NCI-H460 (cell line): ENCODE results near the gene CLDN2. TPM values are rescaled to one million over a fixed set of nuclear protein-coding genes. Genes with fewer than 3 reads are reported as not detected.

Experiments used
- DNase-seq: peaks from one replicate; pipeline ENCODE4 v3.0.0-alpha.2; 2016; ENCODE audit warnings: low read depth; ENCODE audit errors: extremely low read depth
- total RNA-seq: library from RNA; depleted of rRNA; stranded (reverse); fragments of >200 nt; shearing (Covaris generic); gene quantifications from 2 replicates; pipeline ENCODE4 v1.2.3, GENCODE V29; 2014

Gene CLDN2
- total RNA-seq, 1 experiment from 2014 or later: not detected

DNA sequence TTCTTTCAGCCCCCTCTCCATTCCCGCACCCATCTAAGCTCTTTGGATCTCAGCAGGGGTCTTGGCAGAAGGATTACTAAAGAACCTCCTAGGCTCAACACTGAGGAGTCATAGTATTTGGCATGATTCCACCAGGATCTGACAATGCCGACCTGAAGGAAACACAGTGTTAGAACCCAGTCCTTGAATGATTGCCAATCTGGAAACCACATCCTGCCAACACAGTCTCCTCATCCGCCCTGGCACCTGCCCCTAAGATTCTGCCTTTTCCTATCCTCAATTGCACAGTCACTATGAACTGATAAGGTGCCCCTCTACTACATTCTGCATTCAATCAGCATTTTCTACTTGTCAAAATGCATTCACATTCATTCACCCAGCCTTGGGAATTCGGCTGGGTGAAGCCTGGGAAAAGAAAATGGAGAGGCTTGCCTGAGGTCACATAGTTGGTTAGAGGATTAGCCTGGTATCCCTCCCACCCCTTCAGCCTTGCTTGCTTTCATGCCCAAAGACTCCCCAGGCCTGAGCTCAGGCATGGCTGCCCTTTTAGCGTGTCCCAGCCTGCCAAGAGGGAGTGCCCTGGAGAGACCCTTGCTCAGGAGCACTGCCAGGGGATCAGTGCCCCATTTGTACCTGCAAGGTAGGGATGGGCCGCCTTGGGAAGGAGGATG is 2.2 kb upstream of the CLDN2 start:
- DNase-seq: peak; percentile 22

DNA sequence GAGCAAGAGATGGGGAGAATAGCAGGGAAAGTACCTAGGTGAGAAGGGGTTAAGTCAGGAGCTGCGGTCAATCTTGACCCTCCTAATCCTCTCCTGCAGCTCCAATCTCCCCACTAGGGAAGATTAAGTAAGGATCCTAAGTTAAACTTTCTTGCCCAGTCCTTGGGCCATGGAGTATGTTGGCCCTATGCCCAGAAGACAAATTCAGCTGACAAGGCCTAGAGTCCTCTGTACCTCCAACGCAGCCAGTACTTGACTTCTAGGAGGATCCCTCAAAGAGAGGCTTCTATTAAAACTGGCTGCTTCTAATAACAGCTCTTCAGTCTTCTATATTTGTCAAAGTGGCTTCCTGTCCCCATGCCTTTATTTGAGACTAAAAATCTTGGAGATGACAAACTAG is 1.4 kb downstream of the CLDN2 start:
- DNase-seq: no peak

DNA sequence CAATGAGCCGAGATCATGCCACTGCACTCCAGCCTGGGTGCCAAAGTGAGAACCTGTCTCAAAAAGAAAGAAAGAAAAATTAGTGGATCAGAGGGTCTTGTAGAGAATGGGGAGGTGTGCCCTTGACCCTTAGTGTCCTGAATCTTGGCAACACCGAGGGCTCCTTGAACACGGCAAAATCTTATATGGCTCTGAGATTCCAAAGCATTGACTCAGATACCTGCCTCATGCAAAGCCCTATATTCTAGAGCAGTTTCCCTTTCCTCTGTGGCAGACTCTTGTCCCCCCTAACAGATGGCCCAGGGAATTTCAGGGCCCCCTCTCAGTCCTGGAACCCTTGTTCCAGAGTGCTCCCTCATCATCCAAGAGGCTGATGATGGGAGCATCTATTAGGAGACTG is 6.8 kb downstream of the CLDN2 start:
- no peak for DNase-seq

DNA sequence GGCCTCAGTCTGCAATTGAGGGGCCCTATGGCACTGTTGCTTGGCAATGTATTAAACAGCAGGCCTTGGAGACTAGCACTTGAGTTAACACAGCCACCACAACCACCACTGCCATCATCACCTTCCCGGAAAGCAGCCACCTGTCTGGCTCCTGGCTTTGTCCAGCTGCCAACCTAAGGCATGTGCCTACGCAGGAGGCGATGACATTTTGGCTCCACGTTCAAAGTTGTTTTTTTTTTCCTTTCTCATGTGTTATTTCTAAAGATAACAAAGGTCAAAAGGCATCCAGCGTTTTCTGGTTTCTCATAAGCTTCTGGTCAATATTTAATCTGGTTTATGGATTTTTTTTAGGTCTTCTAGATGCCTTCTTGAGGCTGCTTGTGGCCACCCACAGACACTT is 7.5 kb downstream of the CLDN2 start:
- no peak for DNase-seq

DNA sequence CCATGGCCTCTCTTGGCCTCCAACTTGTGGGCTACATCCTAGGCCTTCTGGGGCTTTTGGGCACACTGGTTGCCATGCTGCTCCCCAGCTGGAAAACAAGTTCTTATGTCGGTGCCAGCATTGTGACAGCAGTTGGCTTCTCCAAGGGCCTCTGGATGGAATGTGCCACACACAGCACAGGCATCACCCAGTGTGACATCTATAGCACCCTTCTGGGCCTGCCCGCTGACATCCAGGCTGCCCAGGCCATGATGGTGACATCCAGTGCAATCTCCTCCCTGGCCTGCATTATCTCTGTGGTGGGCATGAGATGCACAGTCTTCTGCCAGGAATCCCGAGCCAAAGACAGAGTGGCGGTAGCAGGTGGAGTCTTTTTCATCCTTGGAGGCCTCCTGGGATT is 8.0 kb downstream of the CLDN2 start:
- DNase-seq: no peak

DNA sequence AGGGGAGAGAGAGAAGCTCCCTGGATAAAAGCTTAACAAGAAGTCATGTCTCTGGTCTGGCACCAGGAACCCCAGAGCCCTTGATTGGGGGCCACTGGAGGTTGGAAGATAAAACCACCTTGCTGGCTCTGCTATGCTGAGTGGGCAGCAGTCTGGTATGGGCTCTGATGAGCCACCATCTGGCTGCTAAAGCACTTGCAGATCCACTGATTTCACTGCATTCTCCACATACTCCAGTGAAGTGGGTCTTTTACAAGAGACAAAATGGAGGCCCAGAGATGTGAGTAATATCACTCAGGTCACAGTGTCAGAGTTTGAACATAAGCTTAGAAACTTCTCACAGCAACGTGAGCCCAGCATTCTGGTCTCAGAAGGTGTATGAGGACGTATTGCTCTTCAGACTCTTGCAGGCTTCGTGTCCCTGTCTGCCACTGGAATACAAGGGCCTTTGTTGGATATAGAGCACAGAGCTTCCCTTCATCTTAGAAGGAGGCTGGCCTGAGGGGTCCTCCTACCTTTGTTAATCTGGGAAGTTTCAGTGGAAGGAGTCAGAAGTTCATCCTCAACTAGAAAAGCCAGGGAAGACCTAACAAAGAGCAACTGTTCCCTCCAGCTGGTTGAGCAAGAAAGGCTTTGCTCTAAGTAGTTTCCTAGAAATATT is 11.8 kb downstream of the CLDN2 start:
- no peak for DNase-seq

DNA sequence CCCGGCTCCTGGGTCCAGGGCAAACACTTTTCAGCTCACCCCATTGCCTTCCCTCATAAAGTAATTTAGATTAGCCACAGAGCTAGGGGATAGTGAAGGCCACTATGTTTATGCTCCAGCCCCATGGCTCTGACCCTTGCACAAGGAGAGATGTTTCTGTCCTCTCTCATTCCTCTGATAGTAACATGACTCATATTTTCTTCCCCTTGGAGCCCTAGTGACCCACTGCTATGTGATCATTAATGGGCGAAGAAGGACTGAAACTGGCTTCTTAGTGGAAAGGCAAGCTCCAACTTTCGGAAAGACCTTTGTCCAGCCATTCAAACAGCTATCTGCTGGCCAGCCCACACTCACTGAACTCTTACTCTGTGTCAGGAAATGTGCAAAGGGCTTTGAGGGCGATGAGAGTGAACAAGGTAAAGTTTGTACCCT is 12.3 kb downstream of the CLDN2 start:
- no peak for DNase-seq

DNA sequence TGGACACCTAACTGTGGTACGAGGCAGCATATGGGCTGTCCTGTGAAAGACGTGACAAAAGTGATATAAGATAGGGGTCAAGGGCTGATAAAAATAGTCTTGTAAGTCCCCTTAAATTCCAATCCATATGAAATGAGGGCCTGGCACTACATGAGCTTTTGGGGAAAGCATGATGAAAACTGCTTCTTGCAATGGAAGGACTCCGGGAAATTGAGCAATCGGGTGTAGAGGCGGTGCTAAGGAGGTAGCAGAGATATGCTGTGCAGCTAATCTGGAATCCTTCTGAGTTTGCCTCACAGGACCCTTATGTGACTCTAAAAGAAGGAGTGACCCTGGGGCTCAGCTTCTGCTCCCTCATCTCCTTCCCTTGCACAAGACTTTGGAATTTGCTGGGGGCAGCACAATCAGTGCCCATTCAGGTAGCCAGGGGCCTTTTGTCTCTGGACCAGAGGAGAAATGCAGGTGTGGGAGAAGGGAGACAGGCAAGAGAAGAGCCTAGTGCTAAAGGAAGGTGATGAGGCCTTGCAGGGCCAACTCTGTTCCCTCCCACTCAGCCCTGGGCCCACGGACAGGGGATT is 12.8 kb downstream of the CLDN2 start:
- no peak for DNase-seq

DNA sequence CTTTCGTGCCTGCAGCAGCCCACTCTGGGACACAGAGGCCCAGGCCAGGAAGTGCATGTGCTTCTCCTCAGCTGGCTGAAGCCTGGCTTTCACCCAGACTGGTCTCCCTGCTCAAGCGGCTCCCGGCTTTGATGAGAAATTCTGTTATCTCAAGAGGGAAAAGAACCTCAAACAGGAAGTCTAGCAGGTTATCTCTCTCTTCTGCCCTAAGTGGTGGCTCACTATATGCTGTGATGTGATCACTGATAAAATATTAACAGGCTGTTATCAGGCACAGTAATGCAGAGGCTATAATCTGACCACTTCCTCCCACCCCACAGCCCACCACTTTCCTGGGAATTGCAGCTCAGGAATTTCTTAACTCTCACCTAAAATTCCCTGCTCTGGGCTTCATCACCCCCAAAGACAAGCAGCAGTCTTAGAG is 13.3 kb downstream of the CLDN2 start:
- no peak for DNase-seq

DNA sequence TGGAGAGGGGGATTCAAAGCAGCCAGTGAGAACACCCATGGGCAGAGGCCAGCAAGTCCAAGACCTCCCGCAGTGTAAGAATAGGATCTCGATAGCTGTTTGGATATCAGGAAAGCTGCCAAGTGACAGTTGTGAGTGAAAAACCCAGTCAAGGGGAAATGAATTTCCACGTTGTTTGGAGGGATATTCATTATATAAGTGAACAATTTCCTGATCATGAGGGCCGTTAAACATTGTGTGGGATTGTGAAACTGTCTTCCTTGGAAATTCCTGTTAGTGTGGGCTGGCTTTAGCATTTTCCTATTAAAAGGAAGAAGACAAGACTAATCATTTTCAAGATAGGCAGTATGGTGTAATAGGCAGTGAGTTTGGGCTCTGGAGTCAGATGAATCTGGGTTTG is 15.0 kb downstream of the CLDN2 start:
- DNase-seq: no peak

DNA sequence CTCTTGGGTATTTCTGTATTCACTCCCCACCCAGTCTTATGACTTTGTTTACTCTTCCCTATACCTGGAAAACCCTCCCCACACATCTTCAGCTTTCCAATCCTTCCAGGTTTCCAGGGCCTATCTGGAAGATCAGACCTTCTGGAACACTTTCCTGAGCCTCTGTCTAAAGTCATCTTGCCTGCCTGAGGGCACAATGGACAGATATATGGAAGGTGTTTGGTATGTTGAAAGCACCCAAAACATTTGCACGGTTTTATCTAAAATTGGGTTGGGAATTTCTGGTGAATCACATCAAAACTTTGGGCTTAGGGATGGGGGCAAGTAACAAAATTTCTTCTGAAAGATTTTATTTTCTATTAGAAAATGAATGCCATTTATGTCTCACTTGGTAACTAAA is 16.0 kb downstream of the CLDN2 start:
- DNase-seq: no peak

DNA sequence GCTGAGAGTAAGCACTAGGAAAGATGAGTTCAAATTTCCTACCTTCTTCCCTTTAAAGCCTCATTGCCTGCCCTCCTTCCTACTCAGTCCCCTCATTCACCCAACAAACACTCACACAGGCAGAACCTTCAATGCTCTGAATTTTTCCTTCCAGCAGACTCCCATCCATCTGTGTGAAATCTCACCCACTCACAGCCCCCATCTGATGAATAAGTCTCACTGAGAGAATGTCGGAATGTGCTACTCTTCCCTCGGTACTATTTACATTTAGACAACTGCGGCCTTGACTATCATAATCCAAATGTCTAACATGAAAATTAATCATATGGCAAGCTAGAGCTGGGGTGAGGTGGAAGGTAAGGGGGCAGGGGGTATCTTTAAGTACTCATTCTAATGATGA is 19.4 kb downstream of the CLDN2 start:
- DNase-seq: no peak

DNA sequence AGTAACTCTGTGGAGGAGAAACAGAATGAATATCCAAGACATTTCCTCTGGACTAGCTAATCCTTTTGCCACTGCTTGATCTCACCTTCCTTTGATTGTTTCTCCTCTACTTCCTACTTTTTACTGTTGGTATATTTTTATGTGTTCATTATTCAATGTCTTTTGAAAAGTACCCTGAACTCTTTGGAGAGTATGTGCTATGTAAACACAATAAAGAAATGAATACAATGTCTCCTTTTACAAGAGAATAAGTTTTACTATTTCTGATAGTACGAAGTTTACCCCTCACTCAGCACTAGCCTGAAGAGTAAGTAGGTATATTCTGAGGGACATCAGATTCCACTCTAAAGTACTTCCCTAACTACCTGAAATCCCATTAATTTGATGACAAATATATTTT is 19.9 kb downstream of the CLDN2 start:
- no peak for DNase-seq

DNA sequence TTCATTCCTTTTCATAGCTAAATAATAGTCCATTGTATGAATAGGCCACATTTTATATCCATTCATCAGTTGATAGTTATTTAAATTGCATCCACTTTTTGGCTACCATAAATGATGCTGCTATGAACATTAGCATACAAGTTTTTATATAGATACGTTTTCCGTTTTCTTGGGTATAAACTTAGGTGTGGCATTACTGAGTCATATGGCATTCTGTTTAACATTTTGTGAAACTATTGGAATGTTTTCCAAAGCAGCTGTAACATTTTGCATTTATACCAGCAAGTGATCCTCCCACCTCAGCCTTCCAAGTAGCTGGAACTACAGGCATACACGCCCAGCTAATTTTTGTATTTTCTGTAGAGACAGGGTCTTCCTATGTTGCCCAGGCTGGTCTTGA is 26.3 kb downstream of the CLDN2 start:
- no peak for DNase-seq

DNA sequence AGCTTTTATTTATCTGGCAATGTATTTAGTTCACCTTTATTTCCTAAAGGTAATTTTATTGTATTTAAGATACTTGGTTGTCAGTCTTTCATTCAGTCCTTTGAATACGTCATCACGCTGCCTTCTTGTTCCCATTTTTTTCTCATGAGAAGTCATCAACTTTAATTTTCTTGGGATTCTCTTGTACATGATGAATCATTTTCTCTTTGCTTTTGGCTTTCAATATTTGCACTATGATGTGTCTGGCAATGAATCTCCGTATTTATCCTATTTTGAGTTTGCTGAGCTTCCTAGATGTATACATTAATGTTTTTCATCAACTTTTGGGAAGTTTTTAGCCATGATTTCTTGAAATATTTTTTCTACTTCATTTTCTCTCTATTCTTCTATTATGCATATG is 28.4 kb downstream of the CLDN2 start:
- DNase-seq: no peak

DNA sequence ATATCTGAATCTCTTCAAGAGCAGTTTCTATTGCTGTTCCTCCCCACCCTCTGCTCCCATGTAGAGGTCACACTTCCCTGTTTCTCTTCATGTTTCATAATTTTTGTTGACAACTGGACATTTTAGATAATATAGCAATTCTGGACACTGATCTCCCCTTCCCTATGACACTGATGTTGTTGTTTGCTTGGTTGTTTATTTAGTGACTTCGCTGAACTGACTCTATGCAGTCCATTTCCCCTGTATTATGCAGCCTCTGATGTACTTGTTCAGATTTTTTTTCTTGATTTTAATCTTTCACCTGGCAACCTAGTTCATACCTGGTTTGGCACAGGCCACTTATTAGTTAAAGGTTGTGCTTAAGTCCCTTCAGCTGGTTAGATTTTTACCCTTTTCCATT is 29.2 kb downstream of the CLDN2 start:
- DNase-seq: no peak

DNA sequence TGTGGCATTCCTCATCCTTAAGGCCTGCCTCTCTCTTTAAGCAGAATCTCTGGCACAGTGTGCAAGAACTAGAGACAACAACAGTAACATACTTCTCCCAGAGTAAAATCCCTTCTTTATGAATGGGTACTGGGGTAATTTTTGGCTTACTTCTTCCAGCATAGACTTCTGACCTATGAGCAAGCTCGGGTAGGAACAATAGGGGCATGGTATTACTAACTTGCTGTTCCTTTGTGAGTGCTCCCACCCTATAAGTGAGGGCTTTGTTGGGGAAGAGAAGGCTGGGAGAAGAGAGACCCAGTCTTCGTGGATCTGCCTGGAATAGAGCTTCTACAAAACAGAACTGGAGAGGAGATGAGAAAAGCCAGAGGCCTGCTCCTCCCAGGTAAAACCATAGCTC is 30.2 kb downstream of the CLDN2 start:
- DNase-seq: no peak

DNA sequence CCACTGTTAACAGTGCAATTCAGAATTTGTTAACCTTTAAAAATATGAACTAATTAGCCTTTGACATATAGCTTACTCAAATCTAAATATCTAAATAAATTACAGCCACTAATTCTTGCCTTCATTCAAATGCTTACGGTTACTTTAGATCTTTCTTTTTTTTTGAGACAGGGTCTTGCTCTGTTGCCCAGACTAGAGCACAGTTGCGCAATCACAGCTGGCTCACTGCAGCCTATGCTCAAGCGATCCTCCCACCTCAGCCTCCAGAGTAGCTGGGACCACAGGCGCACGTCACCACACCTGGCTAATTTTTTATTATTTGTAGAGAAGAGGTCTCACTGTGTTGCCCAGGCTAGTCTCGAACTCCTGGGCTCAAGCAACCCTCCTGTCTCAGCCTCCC is 31.0 kb downstream of the CLDN2 start:
- DNase-seq: no peak

DNA sequence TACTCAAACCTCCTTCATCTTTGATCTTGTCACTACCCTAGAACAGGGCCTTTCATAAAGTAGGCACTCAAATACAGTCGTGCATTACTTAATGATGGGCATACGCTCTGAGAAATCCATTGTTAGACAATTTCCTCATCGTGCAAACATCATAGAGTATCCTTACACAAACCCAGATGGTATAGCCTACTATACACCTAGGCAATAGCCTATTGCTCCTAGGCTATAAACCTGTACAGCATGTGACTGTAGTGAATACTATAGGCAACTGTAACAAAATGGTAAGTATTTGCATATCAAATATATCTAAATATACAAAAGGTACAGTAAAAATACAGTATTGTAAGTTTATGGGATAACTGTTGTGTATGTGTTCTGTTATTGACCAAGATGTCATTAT is 31.9 kb downstream of the CLDN2 start:
- no peak for DNase-seq

DNA sequence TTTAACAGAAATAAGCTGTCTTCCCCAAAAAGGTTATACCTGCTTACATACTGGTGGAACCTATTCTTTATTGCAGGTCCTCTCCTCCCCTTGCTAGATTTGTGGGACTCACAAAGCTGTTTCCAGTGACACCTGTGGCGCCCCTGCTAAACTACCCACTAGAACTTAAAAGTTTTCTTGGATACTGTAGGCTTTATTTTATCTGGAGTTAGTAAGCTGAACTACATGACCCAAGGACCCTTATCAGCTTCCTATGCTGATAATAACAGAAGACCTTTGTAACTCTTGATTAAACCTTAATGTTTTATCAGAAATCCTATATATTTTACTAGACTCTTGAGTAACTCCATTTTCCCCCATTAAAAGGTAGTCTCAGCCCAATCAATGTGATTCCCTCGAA is 32.3 kb downstream of the CLDN2 start:
- DNase-seq: no peak

DNA sequence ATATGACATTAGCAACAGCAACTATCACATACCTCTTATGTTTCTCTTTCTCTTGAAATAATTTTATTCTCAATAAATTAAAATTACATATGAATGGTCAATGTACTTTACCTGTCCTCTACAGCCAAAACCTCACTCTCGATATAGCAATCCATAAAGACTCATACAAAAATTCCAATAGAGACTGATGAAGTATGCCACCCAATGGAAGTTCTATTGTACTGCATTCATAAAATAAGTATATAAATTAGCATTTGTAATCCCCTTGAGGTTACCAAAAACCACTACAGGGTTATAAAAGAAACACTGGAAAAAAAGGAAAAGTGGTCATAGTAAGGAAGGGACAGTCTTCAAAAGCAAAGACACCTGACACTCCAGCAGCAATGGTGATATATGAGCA is 32.8 kb downstream of the CLDN2 start:
- DNase-seq: no peak

DNA sequence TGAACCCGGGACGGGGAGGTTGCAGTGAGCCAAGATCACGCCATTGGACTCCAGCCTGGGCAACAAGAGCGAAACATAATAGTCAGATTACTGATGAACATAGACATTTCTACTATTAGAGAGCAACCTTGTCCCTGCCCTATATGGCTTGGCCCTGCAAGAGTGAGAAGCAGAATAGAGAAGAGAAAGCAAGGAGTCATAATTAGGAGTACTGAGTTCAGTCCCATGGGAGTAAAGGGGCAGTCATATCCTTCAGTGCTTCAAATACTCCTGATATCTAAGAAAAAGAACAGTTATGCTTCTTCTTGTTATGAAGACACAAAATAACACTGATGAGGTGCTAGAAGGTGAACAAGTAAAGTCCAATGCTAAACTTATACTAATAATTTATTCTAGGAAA is 33.8 kb downstream of the CLDN2 start:
- no peak for DNase-seq
